NCI-H2227 (cell line): Measurements from ENCODE around the gene GSTA3.
"Not testable (repeated sequence)": the region's sequence is repeated elsewhere in the genome, so short reads cannot be mapped to it uniquely, and the experiment has no call there.

Experiments
- DNase-seq: peaks from one replicate; lab custom pipeline; 2025; ENCODE audit not compliant: unreplicated experiment; lab: John Stamatoyannopoulos, UW

The GSTA3 gene

DNA sequence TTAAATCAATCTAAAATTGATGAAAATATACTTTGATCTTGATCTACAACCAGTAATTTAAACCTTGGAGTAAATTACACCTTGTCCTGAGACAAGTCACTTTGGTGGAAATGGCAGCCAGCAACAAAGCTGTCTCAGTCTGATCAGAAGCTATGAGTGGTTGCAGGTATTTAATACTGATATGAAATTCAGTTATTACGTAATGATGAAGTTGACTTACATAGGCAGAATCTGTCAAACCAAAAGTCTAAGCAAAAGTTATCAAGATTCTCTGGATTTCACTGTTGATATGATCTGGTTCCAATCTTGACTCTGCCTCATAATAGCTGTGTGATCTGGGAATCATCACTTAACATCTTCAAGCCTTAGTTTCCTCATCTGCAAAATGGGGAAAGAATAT is 41.3 kb downstream of the GSTA3 start:
- no peak for DNase-seq

DNA sequence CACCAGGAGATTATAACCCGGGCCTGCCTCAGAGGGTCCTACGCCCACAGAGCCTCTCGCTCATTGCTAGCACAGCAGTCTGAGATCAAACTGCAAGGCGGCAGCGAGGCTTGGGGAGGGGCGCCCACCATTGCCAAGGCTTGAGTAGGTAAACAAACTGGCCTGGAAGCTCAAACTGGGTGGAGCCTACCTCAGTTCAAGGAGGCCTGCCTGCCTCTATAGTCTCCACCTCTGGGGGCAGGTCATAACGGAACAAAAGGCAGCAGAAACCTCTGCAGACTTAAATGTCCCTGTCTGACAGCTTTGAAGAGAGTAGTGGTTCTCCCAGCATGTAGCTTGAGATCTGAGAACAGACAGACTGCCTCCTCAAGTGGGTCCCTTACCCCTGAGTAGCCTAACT is 48.3 kb downstream of the GSTA3 start:
- DNase-seq = peak; percentile 2

DNA sequence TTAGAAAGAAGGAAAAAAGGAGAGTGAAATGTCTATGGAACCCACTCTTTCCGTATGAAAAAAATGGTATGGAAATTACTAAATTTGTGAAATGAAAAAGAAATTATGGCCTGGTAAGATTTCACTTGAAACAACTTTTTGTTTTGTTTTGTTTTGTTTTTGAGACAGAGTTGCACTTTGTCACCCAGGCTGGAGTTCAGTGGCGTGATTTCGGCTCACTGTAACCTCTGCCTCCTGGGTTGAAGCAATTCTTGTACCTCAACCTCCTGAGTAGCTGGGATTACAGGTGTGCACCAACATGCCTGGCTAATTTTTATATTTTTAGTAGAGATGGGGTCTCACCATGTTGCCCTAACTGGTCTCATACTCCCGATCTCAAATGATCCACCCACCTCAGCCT is 51.1 kb downstream of the GSTA3 start:
- DNase-seq = no peak

DNA sequence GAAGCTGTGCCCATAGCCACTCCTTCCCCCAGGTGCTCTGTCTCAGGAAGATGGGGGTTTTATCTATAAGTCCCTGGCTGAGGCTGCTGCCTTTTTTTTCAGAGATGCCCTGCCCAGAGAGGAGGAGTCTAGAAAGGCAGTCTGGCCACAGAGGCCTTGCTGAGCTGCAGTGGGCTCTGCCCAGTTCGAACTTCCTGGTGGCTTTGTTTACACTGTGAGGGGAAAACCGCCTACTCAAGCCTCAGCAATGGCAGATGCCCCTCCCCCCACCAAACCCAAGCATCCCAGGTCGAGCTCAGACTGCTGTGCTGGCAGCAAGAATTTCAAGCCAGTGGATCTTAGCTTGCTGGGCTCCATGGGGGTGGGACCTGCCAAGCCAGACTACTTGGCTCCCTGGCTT is 53.4 kb downstream of the GSTA3 start:
- DNase-seq = not testable (repeated sequence)

DNA sequence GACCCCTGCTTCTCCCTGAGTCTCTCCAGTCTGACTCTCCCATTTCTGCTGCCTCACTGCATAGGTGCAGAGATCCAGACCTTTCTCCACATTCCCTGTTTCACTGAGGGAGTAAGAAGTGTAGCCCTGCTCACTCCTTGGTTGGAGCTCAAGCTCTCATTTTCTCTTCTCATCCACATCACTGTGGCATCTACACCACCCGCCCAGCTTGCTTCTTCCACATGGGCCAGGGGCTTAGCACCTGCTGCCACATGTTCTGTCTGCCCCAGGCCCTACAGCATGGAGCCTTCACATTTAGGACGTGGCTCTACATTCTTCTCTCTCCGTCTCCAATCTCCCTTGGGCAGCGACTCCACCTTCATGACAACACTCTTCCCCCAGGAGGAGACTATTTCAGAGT is 60.4 kb downstream of the GSTA3 start:
- DNase-seq = no peak
